ENCODE data around the gene FAM228B. TPM values are rescaled to one million over a fixed set of nuclear protein-coding genes. Genes with fewer than 3 reads are reported as not detected.
"Not testable (repeated sequence)": the region's sequence is repeated elsewhere in the genome, so short reads cannot be mapped to it uniquely, and the experiment has no call there.

Gene FAM228B
- total RNA-seq, 1 donor from 2014 or later: 4.5 TPM

DNA sequence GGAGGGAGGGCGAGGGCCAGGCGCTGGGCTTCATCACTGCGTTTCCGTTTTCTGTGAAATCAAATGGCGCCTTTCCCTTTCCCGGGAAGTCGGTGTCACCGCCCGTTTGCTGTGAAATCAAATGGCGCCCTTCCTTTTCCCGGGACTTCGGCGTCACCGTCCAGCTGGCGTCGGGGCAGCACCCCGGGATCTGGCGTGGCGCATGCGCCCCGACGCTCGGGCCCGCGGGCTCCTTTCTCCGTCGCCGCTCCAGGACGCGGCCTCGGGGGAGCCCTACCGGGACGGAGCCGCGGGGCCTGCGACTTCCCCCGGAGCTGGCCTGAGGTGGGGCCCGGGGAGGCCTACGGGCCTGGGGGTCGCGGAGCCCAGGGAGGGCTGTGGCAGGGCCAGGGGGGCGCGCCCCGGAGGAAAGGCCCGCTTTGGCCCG, 51.6 kb downstream of the FAM228B start, which contains the start of gene FAM228A:
Gene FAM228A, plus strand, starts transcription at position 203 of the 427 bp plus-strand sequence. CDS start 428 bp downstream, outside the sequence.
- Mint-ChIP-seq H3K9me3 (no peaks in the 10 kb centered on the region), H3K4me3 (ENCODE audit: low read depth) (no peak within 1 kb of the TSS), H3K36me3 (ENCODE audit: low read depth) (no peaks in the 10 kb centered on the region), H3K4me1 (ENCODE audit: low read depth) (peaks cover 1% of the 10 kb centered on the region), H3K27me3 (ENCODE audit: low read depth) (peaks cover 16% of the 10 kb centered on the region), H3K27ac (no peak within 1 kb of the TSS)
- intact Hi-C loops (cut with micrococcal nuclease): no loop called here
- DNase-seq (ENCODE audit: low spot score): no peak

GRCh38 chr2:24175631-24176187, 52.4 kb downstream of the FAM228B start:
- Mint-ChIP-seq H3K4me3 (ENCODE audit: low read depth) (no peak overlapping the region), H3K27ac (no peak overlapping the region), H3K36me3 (ENCODE audit: low read depth) (no peaks in the 10 kb centered on the region), H3K9me3 (no peaks in the 10 kb centered on the region), H3K4me1 (ENCODE audit: low read depth) (peaks cover 1% of the 10 kb centered on the region), H3K27me3 (ENCODE audit: low read depth) (peaks cover 18% of the 10 kb centered on the region)
- intact Hi-C loops (cut with micrococcal nuclease): no loop called here
- no peak for DNase-seq (ENCODE audit: low spot score)

- Mint-ChIP-seq H3K4me1 (ENCODE audit: low read depth) (peaks cover 1% of the 10 kb centered on the region), H3K4me3 (ENCODE audit: low read depth) (no peak overlapping the region), H3K9me3 (no peaks in the 10 kb centered on the region), H3K27ac (no peak overlapping the region), H3K27me3 (ENCODE audit: low read depth) (peaks cover 15% of the 10 kb centered on the region), H3K36me3 (ENCODE audit: low read depth) (no peaks in the 10 kb centered on the region)
- DNase-seq (ENCODE audit: low spot score): no peak
- intact Hi-C loops (cut with micrococcal nuclease): no loop called here
Observed at GRCh38 chr2:24176326-24176725, 53.1 kb downstream of the FAM228B start.

- Mint-ChIP-seq H3K27me3 (ENCODE audit: low read depth) (peaks cover 5% of the 10 kb centered on the region), H3K36me3 (ENCODE audit: low read depth) (no peaks in the 10 kb centered on the region), H3K4me3 (ENCODE audit: low read depth) (no peak overlapping the region), H3K27ac (no peak overlapping the region), H3K4me1 (ENCODE audit: low read depth) (peaks cover 1% of the 10 kb centered on the region), H3K9me3 (no peaks in the 10 kb centered on the region)
- DNase-seq (ENCODE audit: low spot score): no peak
- intact Hi-C loops (cut with micrococcal nuclease): no loop called here
Observed at GRCh38 chr2:24179683-24180082, 56.4 kb downstream of the FAM228B start.

GRCh38 chr2:24181849-24182248, 58.6 kb downstream of the FAM228B start:
- H3K4me3 Mint-ChIP-seq (ENCODE audit: low read depth): no peak overlapping the region
- H3K36me3 Mint-ChIP-seq (ENCODE audit: low read depth): no peaks in the 10 kb centered on the region
- no peaks in the 10 kb centered on the region for H3K9me3 Mint-ChIP-seq
- intact Hi-C loops (cut with micrococcal nuclease): no loop called here
- H3K27ac Mint-ChIP-seq: no peak overlapping the region
- H3K27me3 Mint-ChIP-seq (ENCODE audit: low read depth): peaks cover 3% of the 10 kb centered on the region
- DNase-seq (ENCODE audit: low spot score): no peak
- H3K4me1 Mint-ChIP-seq (ENCODE audit: low read depth): no peaks in the 10 kb centered on the region

- DNase-seq (ENCODE audit: low spot score): no peak
- intact Hi-C loops (cut with micrococcal nuclease): no loop called here
- Mint-ChIP-seq H3K4me1 (ENCODE audit: low read depth) (no peaks in the 10 kb centered on the region), H3K4me3 (ENCODE audit: low read depth) (no peak overlapping the region), H3K27me3 (ENCODE audit: low read depth) (peaks cover 7% of the 10 kb centered on the region), H3K36me3 (ENCODE audit: low read depth) (no peaks in the 10 kb centered on the region), H3K9me3 (no peaks in the 10 kb centered on the region), H3K27ac (no peak overlapping the region)
Observed at GRCh38 chr2:24182507-24182906, 59.2 kb downstream of the FAM228B start.

DNA sequence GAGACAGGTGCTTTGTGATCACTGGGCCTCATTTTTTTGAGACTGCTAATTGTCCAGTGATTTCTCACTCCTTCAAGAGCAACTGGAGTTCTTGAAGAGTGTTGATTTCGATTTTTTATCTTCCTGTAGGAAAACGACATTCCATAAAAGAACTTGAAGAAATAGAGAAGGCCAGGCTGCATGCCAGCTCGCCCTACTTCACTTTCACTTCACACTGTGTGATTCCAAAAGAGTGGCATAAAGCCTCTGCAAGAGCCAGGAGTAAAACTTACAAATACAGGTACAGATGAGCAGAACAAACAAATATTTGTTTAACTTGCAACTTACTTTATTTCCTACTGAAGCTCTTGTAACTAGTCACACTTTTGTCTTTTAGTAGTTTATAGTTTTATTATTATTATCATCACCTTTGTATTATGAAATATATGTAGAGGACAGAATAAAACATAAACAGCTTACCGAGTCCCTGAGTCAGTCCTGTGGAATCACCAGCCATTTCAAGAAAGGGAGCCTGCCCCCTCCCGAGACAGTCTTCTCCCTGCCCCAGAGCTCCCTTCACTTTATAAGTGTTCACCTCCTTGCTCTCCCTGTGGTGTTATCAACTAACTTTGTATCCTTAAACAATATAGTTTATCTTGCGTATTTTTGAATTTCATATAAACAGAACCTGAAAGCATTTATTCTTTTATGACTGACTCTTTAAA, 60.2 kb downstream of the FAM228B start:
- H3K27ac Mint-ChIP-seq: no peak overlapping the region

DNA sequence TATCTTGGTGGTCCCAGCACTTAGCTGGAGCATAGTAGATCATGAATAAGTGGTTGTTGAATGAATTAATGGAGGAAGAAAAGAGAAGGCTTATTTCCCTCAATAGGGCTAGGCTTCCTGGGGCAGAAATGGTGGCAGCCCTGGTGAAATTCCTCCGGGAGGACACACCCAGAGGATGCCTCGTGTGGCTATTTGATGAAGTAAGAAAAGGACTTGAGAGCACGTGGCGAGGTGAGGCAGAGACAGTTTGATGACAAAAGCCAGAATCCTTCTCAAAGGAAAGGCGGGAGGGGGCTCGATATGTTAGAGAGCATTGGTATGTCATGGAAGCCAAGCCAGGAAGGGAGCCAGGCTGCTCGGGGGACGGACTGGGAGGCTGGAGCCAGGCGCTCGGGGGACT, 66.3 kb downstream of the FAM228B start:
- no peaks in the 10 kb centered on the region for H3K4me1 Mint-ChIP-seq (ENCODE audit: low read depth)
- H3K9me3 Mint-ChIP-seq: no peaks in the 10 kb centered on the region
- H3K36me3 Mint-ChIP-seq (ENCODE audit: low read depth): no peaks in the 10 kb centered on the region
- intact Hi-C loops (cut with micrococcal nuclease): no loop called here
- DNase-seq (ENCODE audit: low spot score): no peak
- H3K27ac Mint-ChIP-seq: no peak overlapping the region
- peaks cover 10% of the 10 kb centered on the region for H3K27me3 Mint-ChIP-seq (ENCODE audit: low read depth)
- no peak overlapping the region for H3K4me3 Mint-ChIP-seq (ENCODE audit: low read depth)

More for the DNA sequence above, 60.2 kb downstream of the FAM228B start:
- Mint-ChIP-seq H3K4me3 (ENCODE audit: low read depth) (no peak overlapping the region), H3K36me3 (ENCODE audit: low read depth) (no peaks in the 10 kb centered on the region), H3K27me3 (ENCODE audit: low read depth) (peaks cover 8% of the 10 kb centered on the region), H3K9me3 (no peaks in the 10 kb centered on the region), H3K4me1 (ENCODE audit: low read depth) (no peaks in the 10 kb centered on the region)
- no peak for DNase-seq (ENCODE audit: low spot score)
- intact Hi-C loops (cut with micrococcal nuclease): no loop called here

GRCh38 chr2:24190503-24190902, 67.2 kb downstream of the FAM228B start:
- Mint-ChIP-seq H3K4me1 (ENCODE audit: low read depth) (no peaks in the 10 kb centered on the region), H3K9me3 (no peaks in the 10 kb centered on the region), H3K27ac (no peak overlapping the region), H3K4me3 (ENCODE audit: low read depth) (no peak overlapping the region), H3K27me3 (ENCODE audit: low read depth) (peaks cover 13% of the 10 kb centered on the region), H3K36me3 (ENCODE audit: low read depth) (no peaks in the 10 kb centered on the region)
- DNase-seq (ENCODE audit: low spot score): no peak
- intact Hi-C loops (cut with micrococcal nuclease): no loop called here

- no peak overlapping the region for H3K4me3 Mint-ChIP-seq (ENCODE audit: low read depth)
- H3K27me3 Mint-ChIP-seq (ENCODE audit: low read depth): peaks cover 13% of the 10 kb centered on the region
- no peak for DNase-seq (ENCODE audit: low spot score)
- no peaks in the 10 kb centered on the region for H3K36me3 Mint-ChIP-seq (ENCODE audit: low read depth)
- H3K9me3 Mint-ChIP-seq: no peaks in the 10 kb centered on the region
- no peaks in the 10 kb centered on the region for H3K4me1 Mint-ChIP-seq (ENCODE audit: low read depth)
- H3K27ac Mint-ChIP-seq: no peak overlapping the region
- intact Hi-C loops (cut with micrococcal nuclease): no loop called here
Observed at GRCh38 chr2:24191156-24191555, 67.9 kb downstream of the FAM228B start.

DNA sequence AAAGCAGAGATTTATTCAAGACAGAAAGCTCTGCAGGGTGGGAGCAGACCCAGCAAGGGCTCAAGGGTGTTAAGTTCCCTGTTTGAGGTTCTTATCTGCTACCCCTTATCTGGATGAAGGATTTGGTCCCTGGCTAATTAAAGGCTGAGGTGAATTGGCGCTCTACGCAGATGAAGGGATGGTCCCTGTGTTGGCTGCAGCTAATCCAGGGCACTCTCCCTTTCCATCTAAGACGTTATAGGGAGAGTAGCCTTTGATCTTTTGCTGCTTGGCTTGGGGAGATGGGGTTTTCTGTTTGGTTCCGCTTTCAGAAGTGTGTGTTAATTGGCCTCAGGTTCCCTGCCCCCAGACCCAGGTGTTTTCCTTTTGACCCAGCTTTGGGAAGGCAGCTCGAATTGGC, 68.6 kb downstream of the FAM228B start:
- Mint-ChIP-seq H3K9me3 (no peaks in the 10 kb centered on the region), H3K27ac (no peak overlapping the region), H3K27me3 (ENCODE audit: low read depth) (peaks cover 14% of the 10 kb centered on the region), H3K4me1 (ENCODE audit: low read depth) (no peaks in the 10 kb centered on the region), H3K36me3 (ENCODE audit: low read depth) (no peaks in the 10 kb centered on the region), H3K4me3 (ENCODE audit: low read depth) (no peak overlapping the region)
- intact Hi-C loops (cut with micrococcal nuclease): no loop called here
- no peak for DNase-seq (ENCODE audit: low spot score)

GRCh38 chr2:24197213-24197612, 73.9 kb downstream of the FAM228B start:
- H3K9me3 Mint-ChIP-seq; H3K36me3 Mint-ChIP-seq (ENCODE audit: low read depth); H3K4me1 Mint-ChIP-seq (ENCODE audit: low read depth); H3K27me3 Mint-ChIP-seq (ENCODE audit: low read depth); H3K4me3 Mint-ChIP-seq (ENCODE audit: low read depth); intact Hi-C loops (cut with micrococcal nuclease); DNase-seq (ENCODE audit: low spot score); H3K27ac Mint-ChIP-seq: not testable (repeated sequence)

GRCh38 chr2:24199968-24200590, 76.8 kb downstream of the FAM228B start:
- Mint-ChIP-seq H3K36me3 (ENCODE audit: low read depth) (peaks cover 11% of the 10 kb centered on the region), H3K27me3 (ENCODE audit: low read depth) (peaks cover 7% of the 10 kb centered on the region), H3K9me3 (no peaks in the 10 kb centered on the region), H3K27ac (no peak overlapping the region), H3K4me3 (ENCODE audit: low read depth) (no peak overlapping the region), H3K4me1 (ENCODE audit: low read depth) (no peaks in the 10 kb centered on the region)
- no peak for DNase-seq (ENCODE audit: low spot score)
- intact Hi-C loops (cut with micrococcal nuclease): no loop called here
